ENCODE results near the gene NDFIP2.

The NDFIP2 gene, protein sequence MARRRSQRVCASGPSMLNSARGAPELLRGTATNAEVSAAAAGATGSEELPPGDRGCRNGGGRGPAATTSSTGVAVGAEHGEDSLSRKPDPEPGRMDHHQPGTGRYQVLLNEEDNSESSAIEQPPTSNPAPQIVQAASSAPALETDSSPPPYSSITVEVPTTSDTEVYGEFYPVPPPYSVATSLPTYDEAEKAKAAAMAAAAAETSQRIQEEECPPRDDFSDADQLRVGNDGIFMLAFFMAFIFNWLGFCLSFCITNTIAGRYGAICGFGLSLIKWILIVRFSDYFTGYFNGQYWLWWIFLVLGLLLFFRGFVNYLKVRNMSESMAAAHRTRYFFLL

DNA sequence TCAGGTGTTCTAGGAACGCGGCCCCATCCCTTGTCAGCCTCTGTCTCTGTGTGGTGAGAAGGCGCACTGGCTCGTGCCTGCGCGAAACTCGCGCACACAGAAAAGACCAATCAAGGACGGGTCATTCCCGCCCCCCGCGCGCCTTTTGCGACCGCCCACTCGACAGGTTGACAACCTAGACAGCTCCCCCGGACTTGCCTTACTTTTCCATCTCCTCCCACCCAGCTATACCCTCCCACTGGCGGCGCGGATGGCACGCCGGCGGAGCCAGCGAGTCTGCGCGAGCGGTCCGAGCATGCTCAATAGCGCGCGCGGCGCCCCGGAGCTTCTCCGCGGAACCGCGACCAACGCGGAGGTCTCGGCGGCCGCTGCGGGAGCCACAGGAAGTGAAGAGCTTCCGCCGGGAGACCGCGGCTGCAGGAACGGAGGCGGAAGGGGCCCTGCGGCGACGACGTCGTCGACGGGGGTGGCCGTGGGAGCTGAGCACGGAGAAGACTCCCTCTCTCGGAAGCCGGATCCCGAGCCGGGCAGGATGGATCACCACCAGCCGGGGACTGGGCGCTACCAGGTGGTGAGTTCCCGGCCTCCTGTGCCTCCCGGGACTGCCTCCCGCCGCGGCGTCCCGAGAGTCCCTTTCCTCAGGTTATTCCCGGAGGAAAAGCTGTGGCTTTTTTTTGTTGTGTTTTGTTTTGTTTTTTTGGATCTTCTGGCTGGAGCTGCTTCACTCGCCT, at the start of gene NDFIP2:
Gene NDFIP2 (plus strand): TSS at position 202 of the 731 bp plus-strand sequence. CDS start 49 bp downstream, at position 251.
- Histone ChIP-seq H3K9ac (ENCODE audit: low read depth, low read length) (peak within 1 kb of the TSS; percentile 83), H3K4me3 (ENCODE audit: low read depth in 1 of 2, low read length in 2 of 2) (peak within 1 kb of the TSS; percentile 89 to 90), H3K4me2 (ENCODE audit: insufficient read depth, low read length) (peak within 1 kb of the TSS; percentile 73), H4K20me1 (ENCODE audit: insufficient read depth, low read length) (peaks cover 5% of the 10 kb centered on the region; the same call in 1 of the 2 replicates), H3K79me2 (ENCODE audit: insufficient read depth, low read length) (peaks cover 48% of the 10 kb centered on the region), H3K36me3 (ENCODE audit: insufficient read depth, low read length) (peaks cover 17% of the 10 kb centered on the region), H3K4me1 (ENCODE audit: insufficient read depth, low read length) (peaks cover 43% of the 10 kb centered on the region), H3K9me3 (ENCODE audit: insufficient read depth, low read length, severe bottlenecking) (no peaks in the 10 kb centered on the region), H3K27ac (ENCODE audit: low read length) (peak within 1 kb of the TSS; percentile 94), H2AFZ (ENCODE audit: low read depth, low read length) (peak within 1 kb of the TSS; percentile 59), H3K27me3 (ENCODE audit: insufficient read depth, low read length, poor library complexity) (no peaks in the 10 kb centered on the region)
- DNase-seq (peak; percentile 92), ATAC-seq (ENCODE audit: insufficient read depth, low read depth) (peak; percentile 79)
- no peak for TF ChIP-seq EZH2 (IDR thresholded peaks at IDR 0.05; ENCODE audit: borderline replicate concordance, low read depth, low read length, severe bottlenecking)
- TF ChIP-seq, protein P1, sequence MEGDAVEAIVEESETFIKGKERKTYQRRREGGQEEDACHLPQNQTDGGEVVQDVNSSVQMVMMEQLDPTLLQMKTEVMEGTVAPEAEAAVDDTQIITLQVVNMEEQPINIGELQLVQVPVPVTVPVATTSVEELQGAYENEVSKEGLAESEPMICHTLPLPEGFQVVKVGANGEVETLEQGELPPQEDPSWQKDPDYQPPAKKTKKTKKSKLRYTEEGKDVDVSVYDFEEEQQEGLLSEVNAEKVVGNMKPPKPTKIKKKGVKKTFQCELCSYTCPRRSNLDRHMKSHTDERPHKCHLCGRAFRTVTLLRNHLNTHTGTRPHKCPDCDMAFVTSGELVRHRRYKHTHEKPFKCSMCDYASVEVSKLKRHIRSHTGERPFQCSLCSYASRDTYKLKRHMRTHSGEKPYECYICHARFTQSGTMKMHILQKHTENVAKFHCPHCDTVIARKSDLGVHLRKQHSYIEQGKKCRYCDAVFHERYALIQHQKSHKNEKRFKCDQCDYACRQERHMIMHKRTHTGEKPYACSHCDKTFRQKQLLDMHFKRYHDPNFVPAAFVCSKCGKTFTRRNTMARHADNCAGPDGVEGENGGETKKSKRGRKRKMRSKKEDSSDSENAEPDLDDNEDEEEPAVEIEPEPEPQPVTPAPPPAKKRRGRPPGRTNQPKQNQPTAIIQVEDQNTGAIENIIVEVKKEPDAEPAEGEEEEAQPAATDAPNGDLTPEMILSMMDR (IDR thresholded peaks at IDR 0.05; ENCODE audit: borderline replicate concordance, extremely low read depth, low read length, poor library complexity, severe bottlenecking) = no peak

DNA sequence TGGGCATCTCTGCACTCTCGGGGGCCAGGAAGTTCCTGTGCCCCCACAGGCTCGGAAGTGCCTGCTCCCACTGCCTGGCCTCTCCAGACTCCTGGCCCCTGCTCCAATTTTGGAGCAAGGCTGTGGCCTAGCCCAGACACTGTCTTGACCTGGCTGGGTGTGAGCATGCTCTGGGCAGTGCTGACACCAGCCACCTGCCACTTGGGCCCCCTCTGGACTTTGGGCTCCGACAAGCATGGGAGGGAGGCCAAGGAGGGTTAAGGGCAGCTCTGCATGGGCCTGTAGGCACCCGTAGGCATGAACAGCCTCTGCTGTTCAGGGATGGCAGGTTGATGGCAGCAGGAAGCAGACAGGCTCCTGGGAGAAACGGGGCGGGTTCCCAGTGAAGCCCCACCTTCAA, 48.9 kb upstream of the NDFIP2 start:
- TF ChIP-seq, protein P1 (IDR thresholded peaks at IDR 0.05; ENCODE audit: borderline replicate concordance, extremely low read depth, low read length, poor library complexity, severe bottlenecking) = no peak
- no peak for TF ChIP-seq EZH2 (IDR thresholded peaks at IDR 0.05; ENCODE audit: borderline replicate concordance, low read depth, low read length, severe bottlenecking)
- peaks cover 15% of the 10 kb centered on the region for H3K4me1 ChIP-seq (ENCODE audit: insufficient read depth, low read length)
- H3K9me3 ChIP-seq (ENCODE audit: insufficient read depth, low read length, severe bottlenecking) = peaks cover 3% of the 10 kb centered on the region
- H3K4me2 ChIP-seq (ENCODE audit: insufficient read depth, low read length) = no peak overlapping the region
- H3K27me3 ChIP-seq (ENCODE audit: insufficient read depth, low read length, poor library complexity) = no peaks in the 10 kb centered on the region
- ATAC-seq (ENCODE audit: insufficient read depth, low read depth) (no peak), DNase-seq (no peak)
- no peaks in the 10 kb centered on the region for H3K79me2 ChIP-seq (ENCODE audit: insufficient read depth, low read length)
- H3K9ac ChIP-seq (ENCODE audit: low read depth, low read length) = no peak overlapping the region
- H3K27ac ChIP-seq (ENCODE audit: low read length) = peak overlapping the region; percentile 33
- H3K4me3 ChIP-seq (ENCODE audit: low read depth in 1 of 2, low read length in 2 of 2) = no peak overlapping the region
- H2AFZ ChIP-seq (ENCODE audit: low read depth, low read length) = no peak overlapping the region
- H3K36me3 ChIP-seq (ENCODE audit: insufficient read depth, low read length) = no peaks in the 10 kb centered on the region
- no peaks in the 10 kb centered on the region for H4K20me1 ChIP-seq (ENCODE audit: insufficient read depth, low read length)

DNA sequence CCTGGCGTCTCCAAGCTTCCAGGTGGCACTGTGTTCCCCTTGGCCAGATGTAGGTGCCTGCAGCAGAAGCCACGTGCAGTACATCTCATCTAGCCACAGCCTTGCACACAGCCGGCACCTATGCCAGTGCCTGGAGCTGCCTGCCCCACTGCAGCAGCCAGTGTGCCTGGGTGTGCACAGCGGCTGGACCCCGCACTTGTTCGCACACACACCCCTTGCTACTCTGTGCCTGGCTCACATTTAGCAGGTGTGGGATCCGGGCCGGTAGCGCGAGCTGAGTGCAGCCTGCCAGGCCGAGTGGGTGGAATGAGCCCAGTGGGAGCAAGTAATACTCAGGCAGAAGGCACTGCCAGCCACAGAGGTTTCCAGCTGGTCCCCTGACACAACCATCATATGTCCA, 48.0 kb upstream of the NDFIP2 start:
- Histone ChIP-seq H2AFZ (ENCODE audit: low read depth, low read length) (no peak overlapping the region), H3K27ac (ENCODE audit: low read length) (no peak overlapping the region), H3K4me1 (ENCODE audit: insufficient read depth, low read length) (peaks cover 6% of the 10 kb centered on the region), H3K9ac (ENCODE audit: low read depth, low read length) (no peak overlapping the region), H3K9me3 (ENCODE audit: insufficient read depth, low read length, severe bottlenecking) (peaks cover 3% of the 10 kb centered on the region), H3K4me3 (ENCODE audit: low read depth in 1 of 2, low read length in 2 of 2) (no peak overlapping the region), H3K36me3 (ENCODE audit: insufficient read depth, low read length) (no peaks in the 10 kb centered on the region), H3K4me2 (ENCODE audit: insufficient read depth, low read length) (no peak overlapping the region), H4K20me1 (ENCODE audit: insufficient read depth, low read length) (no peaks in the 10 kb centered on the region), H3K27me3 (ENCODE audit: insufficient read depth, low read length, poor library complexity) (no peaks in the 10 kb centered on the region), H3K79me2 (ENCODE audit: insufficient read depth, low read length) (no peaks in the 10 kb centered on the region)
- DNase-seq (peak; percentile 21), ATAC-seq (ENCODE audit: insufficient read depth, low read depth) (peak; percentile 41; the same call in 2 of the 3 replicates)
- no peak for TF ChIP-seq EZH2 (IDR thresholded peaks at IDR 0.05; ENCODE audit: borderline replicate concordance, low read depth, low read length, severe bottlenecking)
- TF ChIP-seq, protein P1 (IDR thresholded peaks at IDR 0.05; ENCODE audit: borderline replicate concordance, extremely low read depth, low read length, poor library complexity, severe bottlenecking) = no peak
